ENCODE results near the gene SPATA46. TPM values are rescaled to one million over a fixed set of nuclear protein-coding genes. Genes with fewer than 3 reads are reported as not detected.
A peak's percentile ranks its signal among the peaks of the same experiment; 100 is the strongest.

Gene SPATA46
- total and polyA plus RNA-seq, 9 of the 15 experiments (the other 6 are each of a cell fraction or from before 2014, with no cell fraction given): 0.04 to 0.11 TPM; not detected in 7

DNA sequence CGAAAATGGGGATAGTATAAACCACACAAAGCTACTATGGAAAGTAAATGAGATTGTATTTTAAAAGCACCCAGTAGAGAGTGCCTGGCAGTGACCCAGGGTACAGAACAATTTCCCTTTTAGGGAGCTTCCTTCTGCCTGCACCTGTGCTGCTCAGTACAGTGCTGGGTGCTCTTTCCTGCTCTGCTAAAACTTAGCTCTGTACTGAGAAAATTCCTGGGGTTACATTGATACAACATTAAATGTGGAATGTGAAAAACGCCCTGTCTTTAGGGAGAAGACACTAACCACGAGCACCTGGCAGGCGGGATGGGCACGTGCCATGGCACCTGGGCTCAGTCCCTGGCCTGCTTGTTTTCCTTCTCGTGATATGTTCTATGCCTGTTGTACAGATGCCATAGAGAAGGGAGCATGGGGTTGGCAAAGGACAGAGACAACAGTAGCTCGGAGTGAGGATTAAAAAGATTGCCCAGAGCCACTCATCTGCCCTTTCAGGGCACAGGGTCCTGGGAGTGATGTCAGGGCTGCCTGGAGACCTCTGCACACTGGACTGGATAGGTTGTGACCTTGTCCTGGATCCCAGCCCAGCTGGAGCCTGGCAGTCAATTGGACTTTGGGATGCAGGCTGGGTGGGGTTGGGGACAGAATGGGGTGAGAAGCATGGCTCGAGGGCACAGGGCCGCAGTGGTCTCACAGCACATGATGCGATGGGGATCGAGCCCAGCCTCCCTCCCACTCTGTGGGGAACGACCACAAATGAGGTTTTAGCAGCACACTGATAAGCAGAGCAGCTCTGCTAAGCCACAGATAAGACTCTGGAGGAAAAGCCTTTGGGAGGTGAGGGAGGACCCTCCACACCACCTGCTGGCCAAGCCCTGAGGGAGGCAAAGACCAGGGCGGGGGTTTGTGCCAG, 4.2 kb downstream of the SPATA46 start (continued):
- TF ChIP-seq HMGXB4 (CRISPR knock-in tag; IDR thresholded peaks at IDR 0.05) (0 out of 2 replicates have a peak, but pooled peaks have one; percentile 31), HMG20B (CRISPR knock-in tag; IDR thresholded peaks at IDR 0.05) (no peak), NFXL1 (CRISPR knock-in tag; IDR thresholded peaks at IDR 0.05) (no peak), ZNF589 (CRISPR knock-in tag; IDR thresholded peaks at IDR 0.05; ENCODE audit: low read depth) (peak; percentile 87; the same call in 1 of the 2 replicates), ZNF583 (CRISPR knock-in tag; IDR thresholded peaks at IDR 0.05) (no peak), BCOR (IDR thresholded peaks at IDR 0.05) (peak; percentile 85), SLC30A9 (CRISPR knock-in tag; IDR thresholded peaks at IDR 0.05) (no peak), HIVEP1 (CRISPR knock-in tag; IDR thresholded peaks at IDR 0.05) (no peak), IFI16 (CRISPR knock-in tag; IDR thresholded peaks at IDR 0.05) (no peak), KLF10 (CRISPR knock-in tag; IDR thresholded peaks at IDR 0.05) (no peak), DDX20 (tag; IDR thresholded peaks at IDR 0.05; ENCODE audit: low read depth) (no peak), SMC3 (conservative IDR thresholded peaks at IDR 0.05; ENCODE audit: insufficient read depth, low read depth, low read length) (no peak), NKRF (IDR thresholded peaks at IDR 0.05; ENCODE audit: borderline replicate concordance) (no peak), HDGF (IDR thresholded peaks at IDR 0.05) (no peak), POLR2G (IDR thresholded peaks at IDR 0.05; ENCODE audit: low read depth, low read length) (no peak), ZNF551 (CRISPR knock-in tag; IDR thresholded peaks at IDR 0.05) (no peak), ZNF311 (CRISPR knock-in tag; IDR thresholded peaks at IDR 0.05) (peak; percentile 56; the same call in 1 of the 2 replicates), BACH1 (tag; IDR thresholded peaks at IDR 0.05) (no peak), CEBPB (tag; IDR thresholded peaks at IDR 0.05) (no peak), TEAD4 (IDR thresholded peaks at IDR 0.05; ENCODE audit: low read length) (peak; percentile 98), TEAD4 (CRISPR knock-in tag; IDR thresholded peaks at IDR 0.05; ENCODE audit: borderline replicate concordance) (no peak)
- TF ChIP-seq, protein P1, sequence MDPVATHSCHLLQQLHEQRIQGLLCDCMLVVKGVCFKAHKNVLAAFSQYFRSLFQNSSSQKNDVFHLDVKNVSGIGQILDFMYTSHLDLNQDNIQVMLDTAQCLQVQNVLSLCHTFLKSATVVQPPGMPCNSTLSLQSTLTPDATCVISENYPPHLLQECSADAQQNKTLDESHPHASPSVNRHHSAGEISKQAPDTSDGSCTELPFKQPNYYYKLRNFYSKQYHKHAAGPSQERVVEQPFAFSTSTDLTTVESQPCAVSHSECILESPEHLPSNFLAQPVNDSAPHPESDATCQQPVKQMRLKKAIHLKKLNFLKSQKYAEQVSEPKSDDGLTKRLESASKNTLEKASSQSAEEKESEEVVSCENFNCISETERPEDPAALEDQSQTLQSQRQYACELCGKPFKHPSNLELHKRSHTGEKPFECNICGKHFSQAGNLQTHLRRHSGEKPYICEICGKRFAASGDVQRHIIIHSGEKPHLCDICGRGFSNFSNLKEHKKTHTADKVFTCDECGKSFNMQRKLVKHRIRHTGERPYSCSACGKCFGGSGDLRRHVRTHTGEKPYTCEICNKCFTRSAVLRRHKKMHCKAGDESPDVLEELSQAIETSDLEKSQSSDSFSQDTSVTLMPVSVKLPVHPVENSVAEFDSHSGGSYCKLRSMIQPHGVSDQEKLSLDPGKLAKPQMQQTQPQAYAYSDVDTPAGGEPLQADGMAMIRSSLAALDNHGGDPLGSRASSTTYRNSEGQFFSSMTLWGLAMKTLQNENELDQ (CRISPR knock-in tag; IDR thresholded peaks at IDR 0.05; ENCODE audit: borderline replicate concordance): no peak
